ENCODE measurements around the gene CMIP.

GRCh38 chr16:81524382-81524781, 79.8 kb downstream of the CMIP start:
- TF ChIP-seq FOXM1 (IDR thresholded peaks at IDR 0.05; ENCODE audit: borderline replicate concordance, low read depth) (no peak), NFIC (IDR thresholded peaks at IDR 0.05) (no peak), EP300 (IDR thresholded peaks at IDR 0.05; ENCODE audit: borderline replicate concordance) (no peak), TCF12 (IDR thresholded peaks at IDR 0.05; ENCODE audit: low read depth) (no peak), MAX (IDR thresholded peaks at IDR 0.05) (no peak), ZBTB7A (IDR thresholded peaks at IDR 0.05; ENCODE audit: low read depth) (no peak), RAD21 (IDR thresholded peaks at IDR 0.05; ENCODE audit: low read depth) (no peak), EGR1 (IDR thresholded peaks at IDR 0.05) (no peak)
- TF ChIP-seq, protein P1, sequence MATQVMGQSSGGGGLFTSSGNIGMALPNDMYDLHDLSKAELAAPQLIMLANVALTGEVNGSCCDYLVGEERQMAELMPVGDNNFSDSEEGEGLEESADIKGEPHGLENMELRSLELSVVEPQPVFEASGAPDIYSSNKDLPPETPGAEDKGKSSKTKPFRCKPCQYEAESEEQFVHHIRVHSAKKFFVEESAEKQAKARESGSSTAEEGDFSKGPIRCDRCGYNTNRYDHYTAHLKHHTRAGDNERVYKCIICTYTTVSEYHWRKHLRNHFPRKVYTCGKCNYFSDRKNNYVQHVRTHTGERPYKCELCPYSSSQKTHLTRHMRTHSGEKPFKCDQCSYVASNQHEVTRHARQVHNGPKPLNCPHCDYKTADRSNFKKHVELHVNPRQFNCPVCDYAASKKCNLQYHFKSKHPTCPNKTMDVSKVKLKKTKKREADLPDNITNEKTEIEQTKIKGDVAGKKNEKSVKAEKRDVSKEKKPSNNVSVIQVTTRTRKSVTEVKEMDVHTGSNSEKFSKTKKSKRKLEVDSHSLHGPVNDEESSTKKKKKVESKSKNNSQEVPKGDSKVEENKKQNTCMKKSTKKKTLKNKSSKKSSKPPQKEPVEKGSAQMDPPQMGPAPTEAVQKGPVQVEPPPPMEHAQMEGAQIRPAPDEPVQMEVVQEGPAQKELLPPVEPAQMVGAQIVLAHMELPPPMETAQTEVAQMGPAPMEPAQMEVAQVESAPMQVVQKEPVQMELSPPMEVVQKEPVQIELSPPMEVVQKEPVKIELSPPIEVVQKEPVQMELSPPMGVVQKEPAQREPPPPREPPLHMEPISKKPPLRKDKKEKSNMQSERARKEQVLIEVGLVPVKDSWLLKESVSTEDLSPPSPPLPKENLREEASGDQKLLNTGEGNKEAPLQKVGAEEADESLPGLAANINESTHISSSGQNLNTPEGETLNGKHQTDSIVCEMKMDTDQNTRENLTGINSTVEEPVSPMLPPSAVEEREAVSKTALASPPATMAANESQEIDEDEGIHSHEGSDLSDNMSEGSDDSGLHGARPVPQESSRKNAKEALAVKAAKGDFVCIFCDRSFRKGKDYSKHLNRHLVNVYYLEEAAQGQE (IDR thresholded peaks at IDR 0.05; ENCODE audit: low read depth): no peak
- TF ChIP-seq, protein P2, sequence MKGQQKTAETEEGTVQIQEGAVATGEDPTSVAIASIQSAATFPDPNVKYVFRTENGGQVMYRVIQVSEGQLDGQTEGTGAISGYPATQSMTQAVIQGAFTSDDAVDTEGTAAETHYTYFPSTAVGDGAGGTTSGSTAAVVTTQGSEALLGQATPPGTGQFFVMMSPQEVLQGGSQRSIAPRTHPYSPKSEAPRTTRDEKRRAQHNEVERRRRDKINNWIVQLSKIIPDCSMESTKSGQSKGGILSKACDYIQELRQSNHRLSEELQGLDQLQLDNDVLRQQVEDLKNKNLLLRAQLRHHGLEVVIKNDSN (IDR thresholded peaks at IDR 0.05): no peak
